ENCODE measurements around the gene BMP7. TPM values are rescaled to one million over a fixed set of nuclear protein-coding genes. Genes with fewer than 3 reads are reported as not detected.

Gene BMP7
- total and polyA plus RNA-seq, 3 experiments from 2014 or later = not detected

Other genes starting within 250 kb of the BMP7 start
- gene SPO11, start 63.2 kb upstream of the BMP7 start, total RNA-seq = not detected
- gene SPO11, start 63.2 kb upstream of the BMP7 start, polyA plus RNA-seq = not detected
- gene RAE1, start 84.6 kb upstream of the BMP7 start, total RNA-seq = 10 to 100 TPM; 50.2 to 52.8 TPM
- 40.7 TPM for gene RAE1, start 84.6 kb upstream of the BMP7 start, polyA plus RNA-seq
- gene RBM38, start 124.8 kb upstream of the BMP7 start, total RNA-seq = 100 to 1,000 TPM; 101 to 107 TPM
- gene RBM38, start 124.8 kb upstream of the BMP7 start, polyA plus RNA-seq = 94.4 TPM